Measurements from ENCODE around the gene DNM3.

GRCh38 chr1:172085317-172085716 is 244.0 kb downstream of the DNM3 start:
- TF ChIP-seq POLR2A (IDR thresholded peaks at IDR 0.05) (no peak), CTCF (IDR thresholded peaks at IDR 0.05) (no peak)
